ENCODE results near the gene LRTM1.

Gene LRTM1

GRCh38 chr3:54949491-54950044 is 21.7 kb upstream of the LRTM1 start:
- H3K4me3 ChIP-seq (ENCODE audit: insufficient read depth, low read depth, low read length, poor library complexity, severe bottlenecking), result no peak overlapping the region
- no peaks in the 10 kb centered on the region for H3K9me3 ChIP-seq (ENCODE audit: control insufficient read depth, low read length)
- no peak for DNase-seq
- no peaks in the 10 kb centered on the region for H3K27me3 ChIP-seq (replicated peaks; ENCODE audit: control insufficient read depth, insufficient read depth, low read length, poor library complexity, severe bottlenecking)
- H3K4me1 ChIP-seq (ENCODE audit: control insufficient read depth, insufficient read depth, low read length, poor library complexity, severe bottlenecking), result no peaks in the 10 kb centered on the region
- H3K27ac ChIP-seq (ENCODE audit: insufficient read depth, low read length, poor library complexity, severe bottlenecking), result no peak overlapping the region
- H3K36me3 ChIP-seq (ENCODE audit: control insufficient read depth, insufficient read depth, low read length), result no peaks in the 10 kb centered on the region

- no peaks in the 10 kb centered on the region for H3K4me1 ChIP-seq (ENCODE audit: control insufficient read depth, insufficient read depth, low read length, poor library complexity, severe bottlenecking)
- H3K27ac ChIP-seq (ENCODE audit: insufficient read depth, low read length, poor library complexity, severe bottlenecking), result no peak overlapping the region
- H3K4me3 ChIP-seq (ENCODE audit: insufficient read depth, low read depth, low read length, poor library complexity, severe bottlenecking), result no peak overlapping the region
- H3K36me3 ChIP-seq (ENCODE audit: control insufficient read depth, insufficient read depth, low read length), result no peaks in the 10 kb centered on the region
- H3K9me3 ChIP-seq (ENCODE audit: control insufficient read depth, low read length), result no peaks in the 10 kb centered on the region
- no peak for DNase-seq
- no peaks in the 10 kb centered on the region for H3K27me3 ChIP-seq (replicated peaks; ENCODE audit: control insufficient read depth, insufficient read depth, low read length, poor library complexity, severe bottlenecking)
These were observed 14.0 kb upstream of the LRTM1 start for GRCh38 chr3:54941690-54942362.

GRCh38 chr3:54940971-54941370 is 13.1 kb upstream of the LRTM1 start:
- Histone ChIP-seq H3K27ac (ENCODE audit: insufficient read depth, low read length, poor library complexity, severe bottlenecking) (no peak overlapping the region), H3K36me3 (ENCODE audit: control insufficient read depth, insufficient read depth, low read length) (no peaks in the 10 kb centered on the region), H3K9me3 (ENCODE audit: control insufficient read depth, low read length) (no peaks in the 10 kb centered on the region), H3K4me3 (ENCODE audit: insufficient read depth, low read depth, low read length, poor library complexity, severe bottlenecking) (no peak overlapping the region), H3K4me1 (ENCODE audit: control insufficient read depth, insufficient read depth, low read length, poor library complexity, severe bottlenecking) (no peaks in the 10 kb centered on the region), H3K27me3 (replicated peaks; ENCODE audit: control insufficient read depth, insufficient read depth, low read length, poor library complexity, severe bottlenecking) (no peaks in the 10 kb centered on the region)
- DNase-seq, result no peak

DNA sequence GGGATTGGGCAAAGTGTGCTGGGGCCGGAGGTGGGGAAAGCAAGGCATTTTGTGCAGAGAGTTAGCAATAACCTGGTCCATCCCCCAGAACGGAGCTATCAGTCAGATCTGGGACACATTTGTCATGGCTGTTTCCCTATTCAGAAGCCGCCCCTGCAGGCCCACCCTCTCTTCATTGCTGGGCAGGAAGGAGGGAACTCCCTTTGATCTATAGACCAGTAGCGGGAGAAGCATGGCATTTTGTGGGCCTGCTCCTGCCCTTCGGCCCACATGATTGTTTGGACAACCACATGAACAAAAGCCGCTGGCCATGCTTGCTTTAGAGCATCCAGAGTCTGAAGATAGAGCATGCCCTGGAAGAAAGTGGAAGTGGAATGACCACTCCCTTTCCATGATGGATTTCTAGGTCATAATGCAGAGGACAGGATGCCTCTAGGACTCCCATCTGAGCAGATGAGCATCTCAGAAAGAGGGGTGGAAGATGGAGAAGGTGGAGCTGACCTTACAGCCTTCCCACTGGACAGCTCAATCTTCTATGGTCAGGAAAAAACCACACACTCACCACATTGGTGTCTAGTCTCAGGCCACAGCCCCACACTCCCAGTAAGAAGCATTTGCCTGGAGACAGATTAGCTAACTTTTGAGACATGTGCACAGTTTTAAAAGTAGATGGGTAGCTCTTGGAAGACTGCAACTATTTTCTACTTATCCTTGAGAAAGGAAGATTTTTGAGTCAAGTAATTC is 11.9 kb upstream of the LRTM1 start:
- Histone ChIP-seq H3K4me3 (ENCODE audit: insufficient read depth, low read depth, low read length, poor library complexity, severe bottlenecking) (no peak overlapping the region), H3K9me3 (ENCODE audit: control insufficient read depth, low read length) (no peaks in the 10 kb centered on the region), H3K27me3 (replicated peaks; ENCODE audit: control insufficient read depth, insufficient read depth, low read length, poor library complexity, severe bottlenecking) (no peaks in the 10 kb centered on the region), H3K36me3 (ENCODE audit: control insufficient read depth, insufficient read depth, low read length) (no peaks in the 10 kb centered on the region), H3K27ac (ENCODE audit: insufficient read depth, low read length, poor library complexity, severe bottlenecking) (no peak overlapping the region), H3K4me1 (ENCODE audit: control insufficient read depth, insufficient read depth, low read length, poor library complexity, severe bottlenecking) (no peaks in the 10 kb centered on the region)
- no peak for DNase-seq

GRCh38 chr3:54936561-54936960 is 8.7 kb upstream of the LRTM1 start:
- DNase-seq, result no peak
- Histone ChIP-seq H3K36me3 (ENCODE audit: control insufficient read depth, insufficient read depth, low read length) (no peaks in the 10 kb centered on the region), H3K9me3 (ENCODE audit: control insufficient read depth, low read length) (no peaks in the 10 kb centered on the region), H3K4me1 (ENCODE audit: control insufficient read depth, insufficient read depth, low read length, poor library complexity, severe bottlenecking) (no peaks in the 10 kb centered on the region), H3K27me3 (replicated peaks; ENCODE audit: control insufficient read depth, insufficient read depth, low read length, poor library complexity, severe bottlenecking) (no peaks in the 10 kb centered on the region), H3K4me3 (ENCODE audit: insufficient read depth, low read depth, low read length, poor library complexity, severe bottlenecking) (no peak overlapping the region), H3K27ac (ENCODE audit: insufficient read depth, low read length, poor library complexity, severe bottlenecking) (no peak overlapping the region)

DNA sequence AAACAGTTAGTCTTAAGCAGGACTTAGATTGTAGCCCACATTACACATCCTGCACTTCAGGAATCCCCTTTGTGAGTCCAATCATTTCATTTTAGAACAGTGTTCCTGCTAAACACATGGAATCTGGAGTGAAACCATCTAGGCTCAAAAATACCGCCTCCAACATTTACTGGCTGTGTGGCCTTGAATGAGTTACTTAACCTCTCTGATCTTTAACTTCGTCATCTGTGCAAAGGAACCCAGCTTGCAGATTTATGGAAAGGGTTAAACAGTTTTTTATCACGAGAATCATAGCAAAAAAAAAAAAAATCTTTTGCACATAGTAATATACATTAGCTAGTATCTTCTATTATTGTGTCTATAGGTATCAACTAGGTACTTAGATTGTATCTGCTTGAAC is 8.0 kb upstream of the LRTM1 start:
- Histone ChIP-seq H3K36me3 (ENCODE audit: control insufficient read depth, insufficient read depth, low read length) (no peaks in the 10 kb centered on the region), H3K9me3 (ENCODE audit: control insufficient read depth, low read length) (no peaks in the 10 kb centered on the region), H3K27me3 (replicated peaks; ENCODE audit: control insufficient read depth, insufficient read depth, low read length, poor library complexity, severe bottlenecking) (no peaks in the 10 kb centered on the region), H3K27ac (ENCODE audit: insufficient read depth, low read length, poor library complexity, severe bottlenecking) (no peak overlapping the region), H3K4me1 (ENCODE audit: control insufficient read depth, insufficient read depth, low read length, poor library complexity, severe bottlenecking) (no peaks in the 10 kb centered on the region), H3K4me3 (ENCODE audit: insufficient read depth, low read depth, low read length, poor library complexity, severe bottlenecking) (no peak overlapping the region)
- no peak for DNase-seq

DNA sequence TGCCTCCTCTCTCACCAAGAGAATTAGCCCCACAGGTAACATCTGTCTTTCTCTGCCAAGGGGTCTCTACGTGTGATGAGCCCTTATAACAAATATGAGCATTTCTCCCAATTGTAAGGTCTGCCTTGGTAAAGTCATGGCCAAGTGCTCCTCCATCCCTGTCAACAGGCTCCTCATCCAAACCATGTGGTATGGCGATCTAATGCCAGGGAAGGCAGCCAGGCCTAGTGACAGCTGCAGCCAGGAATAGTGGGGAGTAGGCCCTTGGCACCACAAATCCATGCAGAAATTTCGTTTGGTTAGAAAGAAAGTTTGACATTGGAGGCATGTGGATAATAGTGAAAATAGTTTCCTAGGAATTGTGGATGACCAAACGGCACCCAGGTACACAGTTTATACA is 4.7 kb upstream of the LRTM1 start:
- H3K27me3 ChIP-seq (replicated peaks; ENCODE audit: control insufficient read depth, insufficient read depth, low read length, poor library complexity, severe bottlenecking), result no peaks in the 10 kb centered on the region
- H3K4me3 ChIP-seq (ENCODE audit: insufficient read depth, low read depth, low read length, poor library complexity, severe bottlenecking), result no peak overlapping the region
- H3K9me3 ChIP-seq (ENCODE audit: control insufficient read depth, low read length), result no peaks in the 10 kb centered on the region
- H3K27ac ChIP-seq (ENCODE audit: insufficient read depth, low read length, poor library complexity, severe bottlenecking), result no peak overlapping the region
- no peaks in the 10 kb centered on the region for H3K36me3 ChIP-seq (ENCODE audit: control insufficient read depth, insufficient read depth, low read length)
- no peak for DNase-seq
- no peaks in the 10 kb centered on the region for H3K4me1 ChIP-seq (ENCODE audit: control insufficient read depth, insufficient read depth, low read length, poor library complexity, severe bottlenecking)

DNA sequence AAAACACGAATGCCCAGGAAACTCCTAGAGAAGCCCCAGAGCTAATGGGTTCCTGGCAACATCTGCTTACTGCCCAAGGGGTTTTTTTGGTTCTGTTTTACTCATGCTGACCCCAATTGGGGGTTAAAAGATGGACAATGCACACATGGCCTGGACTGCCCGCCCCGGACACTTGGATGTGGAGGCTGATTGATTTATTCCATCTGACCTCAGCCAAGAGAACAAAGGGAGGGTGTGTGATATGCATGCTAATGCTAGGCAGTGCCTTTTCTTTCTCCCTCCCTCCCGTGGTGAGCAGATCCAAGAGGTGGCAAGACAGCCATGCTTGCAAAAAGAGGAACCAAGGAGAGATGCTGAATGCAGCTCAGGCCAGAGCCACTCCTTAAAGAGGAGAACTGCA is 3.3 kb upstream of the LRTM1 start:
- no peaks in the 10 kb centered on the region for H3K27me3 ChIP-seq (replicated peaks; ENCODE audit: control insufficient read depth, insufficient read depth, low read length, poor library complexity, severe bottlenecking)
- H3K27ac ChIP-seq (ENCODE audit: insufficient read depth, low read length, poor library complexity, severe bottlenecking), result no peak overlapping the region
- H3K9me3 ChIP-seq (ENCODE audit: control insufficient read depth, low read length), result no peaks in the 10 kb centered on the region
- no peaks in the 10 kb centered on the region for H3K36me3 ChIP-seq (ENCODE audit: control insufficient read depth, insufficient read depth, low read length)
- no peak overlapping the region for H3K4me3 ChIP-seq (ENCODE audit: insufficient read depth, low read depth, low read length, poor library complexity, severe bottlenecking)
- no peaks in the 10 kb centered on the region for H3K4me1 ChIP-seq (ENCODE audit: control insufficient read depth, insufficient read depth, low read length, poor library complexity, severe bottlenecking)
- no peak for DNase-seq

DNA sequence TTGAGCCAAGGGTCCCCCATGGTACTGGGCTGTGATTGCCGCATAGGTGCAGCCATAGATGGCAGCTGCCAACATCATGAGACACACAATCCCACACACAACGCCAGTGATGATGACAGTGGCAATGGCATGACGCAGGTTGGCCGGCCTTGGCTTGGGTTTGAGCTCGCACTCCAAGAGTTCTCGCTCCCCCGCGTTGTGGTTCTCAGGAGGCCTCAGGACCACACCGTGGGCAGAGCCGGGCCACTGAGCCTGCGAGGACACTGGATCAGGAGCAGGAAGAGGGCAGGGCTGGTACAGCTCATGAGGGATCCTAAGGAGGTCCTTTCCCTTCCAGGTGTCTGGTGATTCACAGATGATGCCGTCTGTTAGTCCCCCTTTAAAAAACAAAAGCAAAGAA is 9.3 kb downstream of the LRTM1 start:
- H3K9me3 ChIP-seq (ENCODE audit: control insufficient read depth, low read length), result no peaks in the 10 kb centered on the region

GRCh38 chr3:54917862-54918261 is 10.0 kb downstream of the LRTM1 start:
- Histone ChIP-seq H3K4me3 (ENCODE audit: insufficient read depth, low read depth, low read length, poor library complexity, severe bottlenecking) (no peak overlapping the region), H3K27me3 (replicated peaks; ENCODE audit: control insufficient read depth, insufficient read depth, low read length, poor library complexity, severe bottlenecking) (no peaks in the 10 kb centered on the region), H3K36me3 (ENCODE audit: control insufficient read depth, insufficient read depth, low read length) (no peaks in the 10 kb centered on the region), H3K4me1 (ENCODE audit: control insufficient read depth, insufficient read depth, low read length, poor library complexity, severe bottlenecking) (no peaks in the 10 kb centered on the region), H3K27ac (ENCODE audit: insufficient read depth, low read length, poor library complexity, severe bottlenecking) (no peak overlapping the region), H3K9me3 (ENCODE audit: control insufficient read depth, low read length) (no peaks in the 10 kb centered on the region)
- no peak for DNase-seq

More for the DNA sequence above, 9.3 kb downstream of the LRTM1 start:
- Histone ChIP-seq H3K4me3 (ENCODE audit: insufficient read depth, low read depth, low read length, poor library complexity, severe bottlenecking) (no peak overlapping the region), H3K36me3 (ENCODE audit: control insufficient read depth, insufficient read depth, low read length) (no peaks in the 10 kb centered on the region), H3K4me1 (ENCODE audit: control insufficient read depth, insufficient read depth, low read length, poor library complexity, severe bottlenecking) (no peaks in the 10 kb centered on the region), H3K27ac (ENCODE audit: insufficient read depth, low read length, poor library complexity, severe bottlenecking) (no peak overlapping the region), H3K27me3 (replicated peaks; ENCODE audit: control insufficient read depth, insufficient read depth, low read length, poor library complexity, severe bottlenecking) (no peaks in the 10 kb centered on the region)
- no peak for DNase-seq

Data from effector memory CD4-positive, alpha-beta T cell (primary cell).